NOMO-1 treated with DMSO at 0.1 percent for 48 hours (cell line): ENCODE measurements around the gene TYK2.
"Not testable (repeated sequence)": the region's sequence is repeated elsewhere in the genome, so short reads cannot be mapped to it uniquely, and the experiment has no call there.

Experiments used
- DNase-seq: peaks from one replicate; lab custom pipeline; 2025; ENCODE audit not compliant: unreplicated experiment; lab: John Stamatoyannopoulos, UW

TYK2 gene

GRCh38 chr19:10336725-10337124 is 43.6 kb downstream of the TYK2 start:
- DNase-seq = not testable (repeated sequence)

- no peak for DNase-seq
Observed at GRCh38 chr19:10335352-10335985, 44.9 kb downstream of the TYK2 start.

- DNase-seq = peak; percentile 86
Observed at GRCh38 chr19:10334588-10335351, 45.6 kb downstream of the TYK2 start.

- no peak for DNase-seq
Observed at GRCh38 chr19:10333758-10334587, 46.4 kb downstream of the TYK2 start.

GRCh38 chr19:10332965-10333757 is 47.2 kb downstream of the TYK2 start, which contains the start of gene RAVER1:
Gene RAVER1, minus strand, starts transcription at chr19:10333529. Its CDS starts 22 bp downstream, at chr19:10333507.
- DNase-seq = peak; percentile 95

GRCh38 chr19:10332158-10332964 is 48.0 kb downstream of the TYK2 start:
- no peak for DNase-seq

- DNase-seq = no peak
Observed at GRCh38 chr19:10329555-10329954, 50.8 kb downstream of the TYK2 start.

- DNase-seq = no peak
Observed at GRCh38 chr19:10328558-10329429, 51.6 kb downstream of the TYK2 start.

GRCh38 chr19:10327793-10328192 is 52.6 kb downstream of the TYK2 start:
- no peak for DNase-seq

- no peak for DNase-seq
Observed at GRCh38 chr19:10325732-10326131, 54.6 kb downstream of the TYK2 start.

- no peak for DNase-seq
Observed at GRCh38 chr19:10321874-10322835, 58.2 kb downstream of the TYK2 start.

GRCh38 chr19:10321417-10321797 is 59.0 kb downstream of the TYK2 start:
- no peak for DNase-seq

- DNase-seq = no peak
Observed at GRCh38 chr19:10320602-10321416, 59.6 kb downstream of the TYK2 start.

- DNase-seq = no peak
Observed at GRCh38 chr19:10318807-10319682, 61.3 kb downstream of the TYK2 start.

- no peak for DNase-seq
Observed at GRCh38 chr19:10317857-10318462, 62.4 kb downstream of the TYK2 start.
